HepG2 (cell line): ENCODE measurements around the gene BBS12. TPM values are rescaled to one million over a fixed set of nuclear protein-coding genes. Genes with fewer than 3 reads are reported as not detected.

Experiments
- ATAC-seq: fragments of 200-7000 bp; cut with Tn5 transposase; 3 replicates; pipeline ENCODE4 v1.9.1; 2020; ENCODE audit warnings: mild to moderate bottlenecking, moderate library complexity
- BruUV-seq: library from RNA; stranded (reverse); fragments of 400-500 nt; replicated peaks from 2 replicates; lab custom pipeline; 2021; lab: Mats Ljungman, UMichigan
- CTCF ChIA-PET: fragments of 300-600 bp; formaldehyde crosslinking; extraction: SDS; loops from one replicate; lab custom pipeline; 2021; ENCODE audit warnings: low total read pairs, inconsistent platforms, low intra/inter-chr PET ratio; lab: Yijun Ruan, JAX
- POLR2A ChIA-PET: fragments of 350-600 bp; sonication (Branson Sonifier 250); formaldehyde crosslinking; loops from one replicate; lab custom pipeline; 2020; ENCODE audit warnings: antibody characterized with exemption, inconsistent platforms; lab: Yijun Ruan, JAX
- DNase-seq: peaks from one replicate; pipeline ENCODE4 v3.0.0-alpha.2; 2015; ENCODE audit warnings: low spot score
- FAIRE-seq: peaks from 3 replicates; lab custom pipeline; 2011; peaks lifted over from hg19 to GRCh38; lab: Jason Lieb, UNC
- H2AFZ ChIP-seq: one replicate; pipeline ENCODE4 v1.6.1; 2011; ENCODE audit warnings: low read length, inconsistent platforms
- H3K27ac ChIP-seq: fragments of 300-600 bp; 3 replicates; pipeline ENCODE4 v1.8.0; 2011; ENCODE audit warnings: mixed run types, mild to moderate bottlenecking, mixed read lengths, low read length, inconsistent platforms; ENCODE audit not compliant: insufficient read depth; ENCODE audit errors: extremely low read length
- H3K27me3 ChIP-seq, 2 experiments: fragments of 200-600 bp in 1 of 2; 2 replicates in 1 of 2; 3 replicates in 1 of 2; pipeline versions ENCODE4 v1.6.0 to v1.8.0; 2011; ENCODE audit warnings: low read length in 2 of 2, mild to moderate bottlenecking in 2 of 2, moderate library complexity in 2 of 2, inconsistent platforms in 1 of 2; ENCODE audit not compliant: insufficient read depth in 2 of 2, control insufficient read depth in 1 of 2
- H3K36me3 ChIP-seq, 2 experiments: fragments of 200-600 bp in 1 of 2; replicated peaks in 1 of 2; 2 replicates in 1 of 2; 3 replicates in 1 of 2; pipeline versions ENCODE4 v1.5.1 to v1.8.0; 2011; ENCODE audit warnings: low read length in 2 of 2, inconsistent platforms in 1 of 2; ENCODE audit not compliant: insufficient read depth in 2 of 2, control insufficient read depth in 1 of 2
- H3K4me1 ChIP-seq: 2 replicates; pipeline ENCODE4 v1.5.1; 2012; ENCODE audit warnings: low read length, inconsistent platforms; ENCODE audit not compliant: insufficient read depth
- H3K4me2 ChIP-seq: 2 replicates; pipeline ENCODE4 v1.6.0; 2011; ENCODE audit warnings: low read depth, low read length, inconsistent platforms
- H3K4me3 ChIP-seq, 3 experiments: fragments of 200-600 bp in 1 of 3; sonication (generic), shearing (Covaris generic) in 1 of 3; replicated peaks in 1 of 3; 2 replicates each; pipeline ENCODE4 v1.5.1; 2011 to 2016; ENCODE audit warnings: low read length in 3 of 3, inconsistent platforms in 2 of 3, low read depth in 2 of 3, mild to moderate bottlenecking in 2 of 3, control low read depth in 1 of 3, mixed read lengths in 1 of 3; ENCODE audit not compliant: insufficient read depth in 1 of 3
- H3K79me2 ChIP-seq: one replicate; pipeline ENCODE4 v1.6.1; 2011; ENCODE audit warnings: low read length, inconsistent platforms; ENCODE audit not compliant: insufficient read depth
- H3K9ac ChIP-seq: 2 replicates; pipeline ENCODE4 v1.6.0; 2011; ENCODE audit warnings: mild to moderate bottlenecking, low read depth, low read length, inconsistent platforms; ENCODE audit not compliant: insufficient read depth
- H3K9me3 ChIP-seq: 2 replicates; pipeline ENCODE4 v1.5.1; 2012; ENCODE audit warnings: mild to moderate bottlenecking, low read length
- H4K20me1 ChIP-seq: 2 replicates; pipeline ENCODE4 v1.6.0; 2011; ENCODE audit warnings: inconsistent platforms, mild to moderate bottlenecking, low read length, moderate library complexity; ENCODE audit not compliant: insufficient read depth
- CEBPB ChIP-seq: IDR thresholded peaks from 2 replicates; pipeline ENCODE4 v1.6.1; 2011; ENCODE audit warnings: low read depth, low read length, improper control_type of control experiment, borderline replicate concordance
- GFI1 ChIP-seq: sonication (generic); formaldehyde crosslinking; IDR thresholded peaks from 2 replicates; pipeline ENCODE4 v1.5.0; 2020; ENCODE audit warnings: missing genetic modification reagents, mild to moderate bottlenecking, borderline replicate concordance
- PAF1 ChIP-seq: IDR thresholded peaks from 2 replicates; pipeline ENCODE4 v1.6.1; 2016; ENCODE audit warnings: missing genetic modification reagents, missing compliant biosample characterization
- PHF20 ChIP-seq: sonication (generic); formaldehyde crosslinking; IDR thresholded peaks from 2 replicates; pipeline ENCODE4 v1.5.0; 2020; ENCODE audit warnings: mild to moderate bottlenecking, missing genetic modification reagents
- SP4 ChIP-seq: sonication (generic); formaldehyde crosslinking; IDR thresholded peaks from 2 replicates; pipeline ENCODE4 v1.8.1; 2023; ENCODE audit warnings: mild to moderate bottlenecking, missing genetic modification reagents
- ZFP90 ChIP-seq: sonication (generic); formaldehyde crosslinking; IDR thresholded peaks from 2 replicates; pipeline ENCODE4 v1.8.0; 2022; ENCODE audit warnings: missing genetic modification reagents, mild to moderate bottlenecking, inconsistent platforms, borderline replicate concordance
- WGBS: methylation state at CpG from one replicate; pipeline ENCODE4 v1.1.6; 2017; ENCODE audit warnings: low lambda C conversion rate; 5-methylcytosine and 5-hydroxymethylcytosine counted together
- in situ Hi-C: cut with HindIII; loops from 2 replicates; pipeline ENCODE4 v1.10.0; 2017; ENCODE audit warnings: low pct_unique_long_range_greater_than_20kb; ENCODE audit not compliant: extremely low pct_ligation_motif_present
- intact Hi-C: fragments of 100-400 bp; cut with micrococcal nuclease; formaldehyde crosslinking; loops from one replicate; pipeline ENCODE4 v1.10.0; 2022; ENCODE audit not compliant: unreplicated experiment
- polyA plus RNA-seq, 8 experiments: library from polyadenylated mRNA; depleted of rRNA in 3 of 8; stranded (reverse) in 7 of 8; unstranded in 1 of 8; fragments of >200 nt; fragmentation: Illumina TruSeq in 4 of 8; extraction: Trizol in 4 of 8; gene quantifications; 2 replicates each; pipeline versions ENCODE4 v1.2.1 to v1.2.3, GENCODE V29; 2011 to 2016; ENCODE audit warnings: low read depth in 4 of 8, missing spikeins in 1 of 8, mixed read lengths in 1 of 8; ENCODE audit not compliant: insufficient read depth in 1 of 8
- total RNA-seq, 5 experiments: library from RNA; depleted of rRNA; stranded (reverse); fragments of >200 nt; fragmentation: Illumina TruSeq; extraction: Trizol; gene quantifications; 2 replicates each; pipeline ENCODE4 v1.2.3, GENCODE V29; 2016; ENCODE audit warnings: low read depth in 1 of 5

Gene BBS12
- total and polyA plus RNA-seq, 2 of the 13 experiments (the other 11 are each of a cell fraction or from before 2014, with no cell fraction given): 0.32 to 1.7 TPM

- no TSS peak for BruUV-seq
- Histone ChIP-seq H2AFZ (no peak overlapping the region), H3K9ac (no peak overlapping the region), H3K79me2 (no peaks in the 10 kb centered on the region), H4K20me1 (no peaks in the 10 kb centered on the region), H3K36me3 (no peaks in the 10 kb centered on the region), H3K4me3 (no peak overlapping the region), H3K9me3 (no peaks in the 10 kb centered on the region), H3K4me2 (no peak overlapping the region), H3K27me3 (no peaks in the 10 kb centered on the region), H3K4me1 (peaks cover 32% of the 10 kb centered on the region), H3K27ac (no peak overlapping the region)
- ATAC-seq (no peak), FAIRE-seq (no peak), DNase-seq (no peak)
- in situ Hi-C loops: loop anchor here (25.0 kb wide), 1 partner anchor 1340 kb away; no protein-coding TSS in a partner anchor
- WGBS: 44% methylated on average over 6 of the region's 6 CpGs
- intact Hi-C loops: no loop called here
- ChIA-PET CTCF (no interaction called here), POLR2A (no interaction called here)
- TF ChIP-seq PHF20: no peak
- peak; percentile 31; the same call in 1 of the 2 replicates for TF ChIP-seq CEBPB
Measured at GRCh38 chr4:122772311-122772710, 39.8 kb downstream of the BBS12 start.

DNA sequence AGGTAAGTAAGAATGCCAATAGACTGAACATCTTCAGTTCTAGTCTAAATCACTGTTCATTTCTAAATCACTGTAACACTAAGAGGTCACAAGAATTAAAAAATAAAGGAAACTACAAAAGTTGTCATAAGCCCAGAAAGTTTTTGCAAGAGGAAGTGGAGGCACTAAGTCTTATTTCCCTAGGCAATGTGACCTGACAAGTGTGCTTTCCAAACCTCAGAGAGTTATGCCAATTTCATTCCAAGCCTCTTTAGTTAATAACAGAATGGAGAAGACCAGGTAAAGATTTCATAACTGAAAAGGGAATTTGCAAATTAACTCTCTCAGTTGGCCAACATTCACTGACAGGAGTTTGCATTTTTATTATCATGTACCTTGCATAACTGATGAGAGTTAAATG, 40.5 kb downstream of the BBS12 start:
- DNase-seq: no peak
- H3K27me3 ChIP-seq: no peaks in the 10 kb centered on the region
- no peaks in the 10 kb centered on the region for H3K36me3 ChIP-seq
- no peak overlapping the region for H3K27ac ChIP-seq
- in situ Hi-C loops (loop anchor here (25.0 kb wide), 1 partner anchor 1339 kb away; no protein-coding TSS in a partner anchor), intact Hi-C loops (no loop called here)
- BruUV-seq: no TSS peak
- no peaks in the 10 kb centered on the region for H3K79me2 ChIP-seq
- no peak for FAIRE-seq
- TF ChIP-seq GFI1 (CRISPR knock-in tag) (no peak), PAF1 (CRISPR knock-in tag) (no peak), SP4 (CRISPR knock-in tag) (no peak), ZFP90 (CRISPR knock-in tag) (no peak)
- POLR2A ChIA-PET: no interaction called here
- H2AFZ ChIP-seq: no peak overlapping the region
- H3K4me3 ChIP-seq: no peak overlapping the region
- H3K4me1 ChIP-seq: peaks cover 26% of the 10 kb centered on the region
- H3K9me3 ChIP-seq: no peaks in the 10 kb centered on the region
- no peak for ATAC-seq
- CTCF ChIA-PET: no interaction called here
- H4K20me1 ChIP-seq: no peaks in the 10 kb centered on the region
- no peak overlapping the region for H3K4me2 ChIP-seq
- H3K9ac ChIP-seq: no peak overlapping the region
